MM.1S (cell line): ENCODE data around the gene CAMK2N1.
A peak's percentile ranks its signal among the peaks of the same experiment; 100 is the strongest.

ENCODE experiments used
- DNase-seq: peaks from one replicate; pipeline ENCODE4 v3.0.0-alpha.2; 2015
- H2AFZ ChIP-seq: fragments of 300-600 bp; sonication (generic); 2 replicates; pipeline ENCODE4 v1.6.0; 2016; ENCODE audit warnings: antibody characterized with exemption, low read length
- H3F3A ChIP-seq: fragments of 300-600 bp; sonication (generic); 2 replicates; pipeline ENCODE4 v1.6.1; 2016; ENCODE audit warnings: mild to moderate bottlenecking, antibody characterized with exemption, low read length, moderate library complexity, mixed read lengths; ENCODE audit not compliant: insufficient read depth
- H3K27ac ChIP-seq: fragments of 300-600 bp; sonication (generic); 2 replicates; pipeline ENCODE4 v1.5.1; 2016; ENCODE audit warnings: mild to moderate bottlenecking, low read length
- H3K27me3 ChIP-seq: fragments of 300-600 bp; sonication (generic); replicated peaks from 2 replicates; pipeline ENCODE4 v1.6.0; 2016; ENCODE audit warnings: low read length; ENCODE audit not compliant: insufficient read depth
- H3K36me3 ChIP-seq: fragments of 300-600 bp; sonication (generic); replicated peaks from 2 replicates; pipeline ENCODE4 v1.6.1; 2016; ENCODE audit warnings: mild to moderate bottlenecking, low read length, mixed read lengths; ENCODE audit not compliant: insufficient read depth
- H3K4me1 ChIP-seq: fragments of 300-600 bp; sonication (generic); 2 replicates; pipeline ENCODE4 v1.6.1; 2016; ENCODE audit warnings: low read length, mixed read lengths
- H3K4me2 ChIP-seq: fragments of 300-600 bp; sonication (generic); 2 replicates; pipeline ENCODE4 v1.6.0; 2016; ENCODE audit warnings: low read depth, low read length
- H3K4me3 ChIP-seq: fragments of 300-600 bp; sonication (generic); 2 replicates; pipeline ENCODE4 v1.5.1; 2016; ENCODE audit warnings: low read length, mixed read lengths
- H3K79me2 ChIP-seq: fragments of 300-600 bp; sonication (generic); 2 replicates; pipeline ENCODE4 v1.6.1; 2016; ENCODE audit warnings: mixed run types, low read length, mixed read lengths
- H3K9ac ChIP-seq: fragments of 300-600 bp; sonication (generic); 2 replicates; pipeline ENCODE4 v1.6.1; 2016; ENCODE audit warnings: low read length, mixed read lengths
- H3K9me2 ChIP-seq: fragments of 300-600 bp; sonication (generic); replicated peaks from 2 replicates; pipeline ENCODE4 v1.6.1; 2016; ENCODE audit warnings: mild to moderate bottlenecking, low read length, mixed read lengths; ENCODE audit not compliant: insufficient read depth
- H3K9me3 ChIP-seq: fragments of 300-600 bp; sonication (generic); replicated peaks from 2 replicates; pipeline ENCODE4 v1.6.1; 2016; ENCODE audit warnings: mild to moderate bottlenecking, low read length, mixed read lengths; ENCODE audit not compliant: insufficient read depth
- H4K20me1 ChIP-seq: fragments of 300-600 bp; sonication (generic); 2 replicates; pipeline ENCODE4 v1.6.1; 2016; ENCODE audit warnings: mild to moderate bottlenecking, low read length, moderate library complexity, mixed read lengths; ENCODE audit not compliant: insufficient read depth
- CTCF ChIP-seq: fragments of 300-600 bp; sonication (generic); IDR thresholded peaks from 2 replicates; pipeline ENCODE4 v1.5.1; 2016; ENCODE audit warnings: antibody characterized with exemption, low read length, mixed read lengths
- EZH2 ChIP-seq: fragments of 300-600 bp; sonication (generic); optimal IDR thresholded peaks from 2 replicates; pipeline ENCODE3; 2017; ENCODE audit warnings: low read depth, mild to moderate bottlenecking, antibody characterized with exemption, low read length, mixed read lengths
- EZH2phosphoT487 ChIP-seq: fragments of 300-600 bp; sonication (generic); IDR thresholded peaks from 2 replicates; pipeline ENCODE4 v1.6.1; 2018; ENCODE audit warnings: antibody characterized with exemption, low read length

Gene CAMK2N1

GRCh38 chr1:20484519-20485462 is 1.2 kb downstream of the CAMK2N1 start:
- Histone ChIP-seq H3F3A (no peaks in the 10 kb centered on the region), H3K27ac (no peak overlapping the region), H2AFZ (no peak overlapping the region), H3K27me3 (peaks cover 92% of the 10 kb centered on the region), H3K4me2 (no peak overlapping the region), H4K20me1 (no peaks in the 10 kb centered on the region), H3K36me3 (no peaks in the 10 kb centered on the region), H3K79me2 (no peaks in the 10 kb centered on the region), H3K9me2 (no peaks in the 10 kb centered on the region), H3K9me3 (no peaks in the 10 kb centered on the region), H3K9ac (no peak overlapping the region), H3K4me1 (no peaks in the 10 kb centered on the region), H3K4me3 (no peak overlapping the region)
- DNase-seq: no peak
- no peak for TF ChIP-seq EZH2phosphoT487
- TF ChIP-seq EZH2: peak; percentile 86

- H3F3A ChIP-seq: no peaks in the 10 kb centered on the region
- no peak overlapping the region for H3K27ac ChIP-seq
- TF ChIP-seq CTCF (no peak), EZH2phosphoT487 (no peak), EZH2 (no peak)
- H3K4me2 ChIP-seq: no peak overlapping the region
- H2AFZ ChIP-seq: no peak overlapping the region
- H3K36me3 ChIP-seq: no peaks in the 10 kb centered on the region
- peaks cover 92% of the 10 kb centered on the region for H3K27me3 ChIP-seq
- H3K9me2 ChIP-seq: no peaks in the 10 kb centered on the region
- H3K9ac ChIP-seq: no peak overlapping the region
- no peaks in the 10 kb centered on the region for H4K20me1 ChIP-seq
- no peaks in the 10 kb centered on the region for H3K4me1 ChIP-seq
- H3K79me2 ChIP-seq: no peaks in the 10 kb centered on the region
- DNase-seq: no peak
- no peaks in the 10 kb centered on the region for H3K9me3 ChIP-seq
- H3K4me3 ChIP-seq: no peak overlapping the region
Observed at GRCh38 chr1:20483833-20484518, 2.0 kb downstream of the CAMK2N1 start.

DNA sequence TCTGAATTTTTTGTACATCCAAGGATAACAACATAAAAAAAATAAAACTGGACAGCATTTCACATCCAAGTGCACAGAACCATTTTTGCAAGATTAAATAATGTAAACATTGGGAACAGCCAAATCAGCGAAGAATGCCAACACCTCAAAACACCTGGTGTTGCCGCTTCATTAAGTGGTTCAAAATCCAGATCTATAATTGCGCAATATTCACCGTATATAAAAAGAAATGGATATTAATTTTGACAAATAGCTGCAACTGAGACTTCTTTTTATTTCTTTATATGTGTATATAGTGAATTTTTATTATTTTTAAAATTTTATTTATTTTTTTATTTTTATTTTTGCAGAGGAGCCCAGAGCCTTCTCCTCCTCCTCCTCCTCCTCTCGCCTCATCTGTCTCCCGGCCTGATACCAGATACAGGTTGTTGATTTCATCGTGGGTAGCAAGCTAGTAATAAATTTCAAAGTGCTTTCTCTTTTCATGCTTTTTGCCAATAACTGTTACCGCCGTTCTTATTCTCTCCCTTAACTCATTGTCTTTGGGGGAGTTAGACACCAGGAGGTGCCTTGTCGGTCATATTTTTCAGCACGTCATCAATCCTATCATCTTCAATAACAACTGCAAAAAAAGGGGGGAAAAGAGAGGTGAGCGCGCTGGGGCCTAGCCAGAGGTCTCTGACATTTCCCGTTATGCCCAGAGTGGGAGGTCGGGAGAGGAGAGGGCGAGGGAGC is 2.7 kb downstream of the CAMK2N1 start:
- H3K4me2 ChIP-seq: no peak overlapping the region
- no peak overlapping the region for H3K9ac ChIP-seq
- H3K79me2 ChIP-seq: no peaks in the 10 kb centered on the region
- H3K27me3 ChIP-seq: peaks cover 92% of the 10 kb centered on the region
- no peaks in the 10 kb centered on the region for H3K9me3 ChIP-seq
- H3F3A ChIP-seq: no peaks in the 10 kb centered on the region
- no peaks in the 10 kb centered on the region for H3K9me2 ChIP-seq
- H3K4me3 ChIP-seq: no peak overlapping the region
- TF ChIP-seq EZH2 (no peak), EZH2phosphoT487 (no peak), CTCF (no peak)
- H3K4me1 ChIP-seq: no peaks in the 10 kb centered on the region
- H4K20me1 ChIP-seq: no peaks in the 10 kb centered on the region
- H2AFZ ChIP-seq: no peak overlapping the region
- no peaks in the 10 kb centered on the region for H3K36me3 ChIP-seq
- no peak for DNase-seq
- no peak overlapping the region for H3K27ac ChIP-seq
